Fibroblast of the aortic adventitia (primary cell): ENCODE data around the gene THSD8. TPM values are rescaled to one million over a fixed set of nuclear protein-coding genes. Genes with fewer than 3 reads are reported as not detected.
"Not testable (repeated sequence)": the region's sequence is repeated elsewhere in the genome, so short reads cannot be mapped to it uniquely, and the experiment has no call there.

ENCODE experiments used
- DNase-seq: peaks from one replicate; pipeline ENCODE4 v3.0.0-alpha.2; 2010; ENCODE audit warnings: low read depth
- H3K4me3 ChIP-seq: 2 replicates; pipeline ENCODE4 v1.5.1; 2011; ENCODE audit warnings: low read depth, mild to moderate bottlenecking, control low read depth, low read length, moderate library complexity
- total RNA-seq: library from RNA; depleted of rRNA; stranded (reverse); fragments of >200 nt; gene quantifications from 2 replicates; pipeline ENCODE4 v1.2.3, GENCODE V29; 2012; ENCODE audit warnings: low replicate concordance
- TF ChIP-seq, protein P1 (sequence below): IDR thresholded peaks from 2 replicates; pipeline ENCODE4 v1.5.1; 2011; ENCODE audit warnings: mild to moderate bottlenecking, low read length, control low read depth, inconsistent platforms; ENCODE audit not compliant: insufficient read depth

The THSD8 gene
- total RNA-seq, 1 donor: not detected

DNA sequence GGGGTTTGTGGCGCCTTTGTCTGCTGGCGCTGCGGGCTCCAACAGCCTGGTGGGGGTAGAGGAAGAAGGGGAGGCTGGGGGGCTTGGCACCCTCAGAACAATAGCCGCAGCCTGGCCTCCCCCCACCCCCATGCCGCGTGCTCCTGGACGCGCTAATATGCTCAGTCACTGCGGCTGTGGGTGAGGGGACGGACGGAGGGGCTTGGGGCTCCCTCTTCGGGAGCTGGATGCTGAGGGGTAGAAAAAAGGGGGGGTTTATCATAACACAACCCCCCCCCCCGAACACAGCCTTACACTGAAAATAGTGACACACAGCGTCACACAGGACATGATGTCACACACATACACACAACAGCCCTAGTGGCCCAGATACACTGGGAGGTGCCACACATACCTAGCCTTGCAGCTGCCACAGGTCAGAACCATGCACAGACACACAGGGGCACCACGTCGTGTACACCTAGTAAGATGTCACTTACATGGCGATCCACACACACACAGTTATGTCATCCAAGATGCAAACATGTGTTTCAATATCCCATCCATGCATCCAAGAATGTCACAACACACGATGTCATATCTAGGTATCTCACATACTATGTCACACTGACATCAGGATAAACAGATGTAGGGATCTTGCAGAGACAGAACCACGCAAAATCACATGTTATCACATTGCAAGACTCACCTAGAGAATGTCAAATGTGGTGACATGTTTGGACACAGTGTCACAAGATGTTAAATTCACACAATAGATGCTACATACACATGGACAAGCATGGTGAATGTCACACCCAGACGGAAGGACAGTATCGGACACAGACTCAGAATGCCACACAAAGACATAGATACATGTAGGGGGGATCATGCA lies 37.3 kb downstream of the THSD8 start:
- TF ChIP-seq, protein P1, sequence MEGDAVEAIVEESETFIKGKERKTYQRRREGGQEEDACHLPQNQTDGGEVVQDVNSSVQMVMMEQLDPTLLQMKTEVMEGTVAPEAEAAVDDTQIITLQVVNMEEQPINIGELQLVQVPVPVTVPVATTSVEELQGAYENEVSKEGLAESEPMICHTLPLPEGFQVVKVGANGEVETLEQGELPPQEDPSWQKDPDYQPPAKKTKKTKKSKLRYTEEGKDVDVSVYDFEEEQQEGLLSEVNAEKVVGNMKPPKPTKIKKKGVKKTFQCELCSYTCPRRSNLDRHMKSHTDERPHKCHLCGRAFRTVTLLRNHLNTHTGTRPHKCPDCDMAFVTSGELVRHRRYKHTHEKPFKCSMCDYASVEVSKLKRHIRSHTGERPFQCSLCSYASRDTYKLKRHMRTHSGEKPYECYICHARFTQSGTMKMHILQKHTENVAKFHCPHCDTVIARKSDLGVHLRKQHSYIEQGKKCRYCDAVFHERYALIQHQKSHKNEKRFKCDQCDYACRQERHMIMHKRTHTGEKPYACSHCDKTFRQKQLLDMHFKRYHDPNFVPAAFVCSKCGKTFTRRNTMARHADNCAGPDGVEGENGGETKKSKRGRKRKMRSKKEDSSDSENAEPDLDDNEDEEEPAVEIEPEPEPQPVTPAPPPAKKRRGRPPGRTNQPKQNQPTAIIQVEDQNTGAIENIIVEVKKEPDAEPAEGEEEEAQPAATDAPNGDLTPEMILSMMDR: no peak
- no peak overlapping the region for H3K4me3 ChIP-seq
- no peak for DNase-seq

- H3K4me3 ChIP-seq: peak overlapping the region; percentile 45
- peak; percentile 50 for DNase-seq
- TF ChIP-seq, protein P1: no peak
Measured at GRCh38 chr19:12840091-12841079, 38.5 kb downstream of the THSD8 start.

- H3K4me3 ChIP-seq: peak overlapping the region; percentile 45
- peak; percentile 22 for DNase-seq
- TF ChIP-seq, protein P1: no peak
Measured at GRCh38 chr19:12841094-12841493, 39.2 kb downstream of the THSD8 start.

DNA sequence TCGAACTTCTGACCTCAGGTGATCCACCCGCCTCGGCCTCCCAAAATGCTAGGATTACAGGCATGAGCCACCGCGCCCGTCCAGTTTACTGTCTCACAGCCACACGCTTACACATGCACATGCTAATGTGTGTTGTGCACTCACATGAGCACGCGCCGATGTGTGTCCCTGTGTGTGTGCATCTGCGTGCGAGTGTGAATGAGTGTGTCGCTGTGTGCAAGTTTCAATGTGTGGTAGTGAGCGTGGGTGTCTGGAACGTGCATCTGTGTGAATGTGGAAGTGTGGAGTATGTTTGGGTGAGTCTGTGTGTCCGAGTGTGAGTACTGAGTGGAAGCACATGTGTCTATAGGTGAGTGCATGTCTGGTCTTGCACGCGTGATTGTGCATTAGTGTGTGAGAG lies 40.6 kb downstream of the THSD8 start:
- TF ChIP-seq, protein P1: no peak
- DNase-seq: no peak
- no peak overlapping the region for H3K4me3 ChIP-seq

DNA sequence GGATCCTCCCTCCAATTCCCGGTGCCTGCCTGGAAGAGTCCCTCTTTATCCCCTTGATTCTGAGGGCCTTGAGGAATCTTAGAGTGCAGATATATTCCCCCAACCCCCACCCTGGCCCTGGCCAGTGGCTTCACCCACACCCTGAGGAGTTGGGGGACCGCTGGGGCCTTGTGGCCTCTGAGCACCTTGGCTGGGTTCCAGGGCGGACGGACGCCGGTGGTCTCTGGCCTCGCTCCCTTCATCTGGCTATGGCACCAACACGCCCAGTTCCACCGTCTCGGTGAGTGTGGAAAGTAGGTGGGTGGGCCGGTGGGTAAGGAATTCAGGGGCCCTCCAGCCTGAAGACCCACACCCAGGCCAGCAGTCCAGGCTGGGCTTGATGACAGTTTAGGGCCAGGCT lies 41.5 kb downstream of the THSD8 start:
- H3K4me3 ChIP-seq: no peak overlapping the region
- no peak for DNase-seq
- TF ChIP-seq, protein P1: no peak

- TF ChIP-seq, protein P1: no peak
- no peak overlapping the region for H3K4me3 ChIP-seq
- DNase-seq: no peak
Measured at GRCh38 chr19:12843999-12844732, 42.3 kb downstream of the THSD8 start.

- DNase-seq: not testable (repeated sequence)
Measured at GRCh38 chr19:12846613-12847012, 44.7 kb downstream of the THSD8 start.

More at GRCh38 chr19:12846613-12847012, 44.7 kb downstream of the THSD8 start:
- not testable (repeated sequence) for H3K4me3 ChIP-seq
